GM18519 (cell line): Measurements from ENCODE around the gene TMA7B.
"Not testable (repeated sequence)": the region's sequence is repeated elsewhere in the genome, so short reads cannot be mapped to it uniquely, and the experiment has no call there.

ENCODE experiments used
- ATAC-seq: cut with Tn5 transposase; IDR thresholded peaks from one replicate; pipeline ENCODE4 v1.9.1; 2021; ENCODE audit warnings: mild to moderate bottlenecking, moderate library complexity; ENCODE audit not compliant: unreplicated experiment, low FRiP score

TMA7B gene

GRCh38 chr22:39951603-39952293, 8.4 kb upstream of the TMA7B start:
- ATAC-seq, result not testable (repeated sequence)

DNA sequence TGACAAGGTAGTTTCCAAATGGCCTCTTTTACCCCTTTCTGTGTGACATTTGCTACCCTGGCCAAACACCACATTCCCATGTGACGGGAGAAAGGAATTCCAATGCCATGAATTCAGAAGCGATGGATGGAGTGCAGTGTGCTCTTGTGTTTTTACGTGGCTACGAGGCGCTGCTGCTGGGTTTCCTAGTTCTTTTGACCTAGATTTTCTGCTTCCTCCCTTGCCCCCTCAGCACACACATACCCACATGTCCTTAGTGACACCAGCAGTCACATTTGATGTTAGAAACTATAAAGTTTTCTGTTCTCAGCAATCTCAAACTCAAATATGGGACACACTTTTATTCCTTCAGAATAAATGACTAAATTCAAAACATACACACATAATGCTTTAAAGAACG, 7.8 kb upstream of the TMA7B start:
- ATAC-seq, result no peak

- no peak for ATAC-seq
Observed at GRCh38 chr22:39953101-39953500, 7.1 kb upstream of the TMA7B start.

- no peak for ATAC-seq
Observed at GRCh38 chr22:39954584-39955055, 5.6 kb upstream of the TMA7B start.

- no peak for ATAC-seq
Observed at GRCh38 chr22:39955675-39956074, 4.5 kb upstream of the TMA7B start.

DNA sequence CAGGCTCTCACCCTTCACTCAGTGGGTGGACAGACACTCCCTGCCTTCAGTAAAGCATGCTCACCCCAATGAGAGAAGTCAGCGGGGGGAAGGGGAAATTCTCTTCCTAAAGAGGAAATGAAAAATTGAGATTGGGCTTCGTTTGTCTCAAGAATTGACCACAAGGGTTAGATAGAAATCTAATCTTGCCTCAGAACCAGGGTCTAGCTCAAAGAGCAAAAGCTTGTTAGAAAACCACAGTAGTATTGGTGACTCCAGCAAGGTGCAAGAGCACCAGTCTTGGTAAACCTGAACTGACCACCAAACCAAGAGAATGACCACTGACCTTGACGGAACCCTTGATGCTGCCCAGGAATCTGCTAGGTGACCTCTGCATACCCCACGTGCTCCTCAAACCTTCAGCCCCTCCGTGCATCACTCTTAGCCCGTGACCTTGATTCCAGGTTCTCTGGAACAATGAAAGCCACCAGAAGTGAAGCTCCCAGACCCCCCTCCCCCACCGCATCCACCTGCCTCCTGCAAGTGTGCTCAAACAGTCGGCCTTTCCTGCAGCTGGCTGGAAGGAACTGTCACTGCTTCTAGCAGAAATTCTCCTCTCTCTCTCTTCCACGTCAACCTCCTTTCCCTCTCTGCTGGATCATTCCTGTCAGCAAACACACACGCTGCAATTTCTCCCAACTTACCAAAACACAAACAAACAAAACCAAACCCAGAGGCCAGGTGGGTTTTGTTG, 3.1 kb upstream of the TMA7B start:
- no peak for ATAC-seq

- ATAC-seq, result no peak
Observed at GRCh38 chr22:39958009-39958711, 2.0 kb upstream of the TMA7B start.

- ATAC-seq, result no peak
Observed at GRCh38 chr22:39958949-39959639, 1.1 kb upstream of the TMA7B start.

- ATAC-seq, result peak; percentile 66
Observed at GRCh38 chr22:39960791-39961746, 872 bp downstream of the TMA7B start.

- no peak for ATAC-seq
Observed at GRCh38 chr22:39962071-39962470, 1.9 kb downstream of the TMA7B start.

DNA sequence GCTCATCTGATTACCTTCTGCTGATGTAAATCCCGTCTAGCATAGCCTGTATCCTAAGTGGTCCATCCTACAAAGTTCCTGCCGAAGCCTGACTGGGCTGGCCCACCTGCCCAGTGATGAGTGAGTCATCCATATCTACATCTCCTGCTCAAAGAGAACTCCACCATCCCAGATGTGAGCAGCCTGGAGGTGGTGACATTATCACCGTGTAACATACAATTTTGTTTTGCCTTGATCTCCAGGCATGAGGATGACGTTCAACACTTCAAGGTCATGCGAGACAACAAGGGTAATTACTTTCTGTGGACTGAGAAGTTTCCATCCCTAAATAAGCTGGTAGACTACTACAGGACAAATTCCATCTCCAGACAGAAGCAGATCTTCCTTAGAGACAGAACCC, 5.6 kb downstream of the TMA7B start:
- ATAC-seq, result no peak

DNA sequence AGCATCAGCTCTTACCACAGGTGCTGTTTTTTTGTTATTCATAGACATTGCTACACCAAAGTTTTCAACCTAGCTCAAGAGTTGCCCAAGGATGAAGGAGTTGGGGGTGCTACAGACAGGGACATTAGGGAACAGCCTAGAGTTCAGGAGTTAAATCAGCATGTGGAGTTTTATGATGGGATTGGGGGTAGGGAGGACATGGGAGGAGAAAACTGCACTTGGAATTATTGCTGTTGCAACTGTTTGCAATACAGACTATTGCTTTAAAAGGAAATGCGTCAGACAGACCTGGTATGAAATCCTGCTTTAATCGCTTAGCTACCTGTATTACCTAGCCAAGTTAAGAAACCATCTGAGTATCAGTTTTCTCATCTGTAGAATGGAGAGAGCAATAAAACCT, 6.3 kb downstream of the TMA7B start:
- no peak for ATAC-seq

DNA sequence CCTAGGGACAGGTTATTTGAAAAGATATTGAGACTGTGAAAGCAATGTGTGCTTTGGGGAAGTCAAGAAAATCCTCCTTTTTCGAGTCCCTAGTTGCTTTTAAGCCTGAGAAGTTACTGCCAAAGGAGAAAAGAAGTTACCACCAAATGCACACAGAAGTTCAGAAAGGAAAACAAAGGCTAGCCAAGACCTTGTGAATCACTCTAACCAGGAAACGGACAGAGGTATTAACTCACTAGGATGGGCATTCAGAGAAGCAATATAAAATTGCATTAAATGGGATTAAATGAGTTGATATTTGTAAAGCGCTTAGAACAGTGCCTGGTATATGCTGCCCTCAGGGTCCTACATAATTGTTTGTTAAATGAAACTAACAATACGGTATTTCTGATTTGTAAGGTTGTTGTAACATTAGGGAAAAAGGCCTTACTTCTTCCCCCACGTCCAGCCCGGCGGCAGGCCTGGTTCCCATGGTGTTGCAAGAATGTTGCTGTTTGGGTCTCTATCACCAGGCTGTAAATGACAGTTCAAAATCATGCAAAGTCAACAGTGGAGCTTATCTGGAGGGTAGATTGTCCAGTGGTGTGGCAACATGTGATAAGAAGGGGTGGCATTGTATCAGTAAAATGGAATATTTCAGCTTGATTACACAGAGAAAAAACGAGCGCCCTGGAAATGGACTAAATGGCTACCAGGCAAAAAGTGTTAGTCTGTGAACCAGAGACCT, 7.1 kb downstream of the TMA7B start:
- ATAC-seq, result no peak

DNA sequence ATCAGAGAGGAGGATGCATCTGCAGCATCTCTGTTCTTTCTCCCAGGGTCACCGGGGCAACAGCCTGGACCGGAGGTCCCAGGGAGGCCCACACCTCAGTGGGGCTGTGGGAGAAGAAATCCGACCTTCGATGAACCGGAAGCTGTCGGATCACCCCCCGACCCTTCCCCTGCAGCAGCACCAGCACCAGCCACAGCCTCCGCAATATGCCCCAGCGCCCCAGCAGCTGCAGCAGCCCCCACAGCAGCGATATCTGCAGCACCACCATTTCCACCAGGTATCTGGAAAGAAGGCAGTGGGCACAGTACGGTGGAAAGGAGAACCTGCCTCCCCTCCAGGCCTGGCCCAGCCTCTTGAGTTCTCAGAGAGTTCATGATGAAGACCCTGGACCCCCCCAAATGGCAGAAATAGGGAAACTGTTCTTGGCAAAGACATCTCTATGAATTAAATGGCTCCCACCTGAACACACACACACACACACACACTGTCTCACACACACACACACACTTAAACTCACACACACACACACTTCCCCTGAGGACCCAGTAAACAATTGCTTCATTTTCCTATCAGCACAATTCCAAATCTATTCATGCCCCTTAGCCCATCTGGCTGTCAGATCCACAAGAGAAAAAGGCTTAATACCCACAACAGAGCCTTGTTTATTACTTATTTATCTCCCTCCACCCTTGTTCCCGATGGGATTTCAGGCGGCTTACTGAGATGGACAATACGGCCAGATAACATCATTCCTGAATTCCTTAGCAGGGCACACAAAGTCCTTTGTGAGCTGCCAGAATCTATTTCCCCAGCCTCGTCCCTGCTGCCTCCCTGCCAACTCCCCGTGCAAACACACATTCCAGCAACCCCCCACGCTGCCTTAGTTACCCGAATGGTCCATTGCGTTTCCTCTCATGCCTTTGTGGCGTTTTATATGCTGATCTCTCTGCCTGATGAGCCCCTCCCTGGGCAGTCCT, 8.1 kb downstream of the TMA7B start:
- ATAC-seq, result no peak

GRCh38 chr22:39970742-39971141, 10.5 kb downstream of the TMA7B start:
- no peak for ATAC-seq

DNA sequence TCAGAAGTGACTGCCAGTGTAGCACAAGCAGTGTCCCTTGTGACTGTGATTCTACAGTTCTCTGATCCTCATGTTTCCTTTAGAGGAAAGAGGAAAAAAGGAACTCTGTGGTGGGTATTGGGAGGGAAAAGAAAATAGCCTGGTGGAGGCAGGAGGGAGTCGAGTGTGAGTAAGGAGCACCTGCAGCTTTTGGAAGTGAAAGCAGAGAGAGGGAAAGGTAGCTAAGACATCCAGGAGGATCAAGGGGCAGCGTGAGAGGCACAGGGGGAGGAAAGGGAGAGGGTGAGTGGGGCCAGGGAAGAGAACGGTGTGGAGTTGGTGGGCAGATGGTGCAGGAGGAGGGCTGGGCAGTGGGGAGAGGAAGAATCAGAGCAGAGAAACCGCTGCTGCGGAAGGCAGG, 12.4 kb downstream of the TMA7B start:
- ATAC-seq, result no peak

GRCh38 chr22:39973656-39974055, 13.5 kb downstream of the TMA7B start:
- ATAC-seq, result no peak

- ATAC-seq, result no peak
Observed at GRCh38 chr22:39974065-39974464, 13.9 kb downstream of the TMA7B start.
